Measurements from ENCODE around the gene SEPTIN10.
"Not testable (repeated sequence)": the region's sequence is repeated elsewhere in the genome, so short reads cannot be mapped to it uniquely, and the experiment has no call there.

DNA sequence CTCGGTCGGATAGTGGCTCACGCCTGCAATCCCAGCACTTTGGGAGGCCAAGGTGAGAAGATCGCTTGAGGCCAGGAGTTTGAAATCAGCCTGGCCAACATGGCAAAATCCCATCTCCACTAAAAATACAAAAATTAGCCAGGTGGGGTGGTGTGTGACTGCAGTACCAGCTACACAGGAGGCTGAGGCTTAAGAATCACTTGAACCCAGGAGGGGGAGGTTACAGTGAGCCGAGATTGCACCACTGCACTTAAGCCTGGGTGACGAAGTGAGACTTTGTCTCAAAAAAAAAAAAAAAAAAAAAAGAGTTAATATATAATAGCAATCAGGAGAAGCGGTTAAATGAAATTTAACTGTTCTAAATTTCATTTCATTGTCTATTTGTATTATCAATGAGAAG, 36.1 kb downstream of the SEPTIN10 start:
- TF ChIP-seq CTCF, POLR2A (IDR thresholded peaks at IDR 0.05): not testable (repeated sequence)

All from vagina (tissue), 2 donors.